GM23248 (cell line): ENCODE results near the gene MAP2K7.

ENCODE experiments used
- EZH2 ChIP-seq: fragments of 200-600 bp; sonication (generic); IDR thresholded peaks from 2 replicates; pipeline ENCODE4 v1.6.1; 2018; ENCODE audit warnings: antibody characterized with exemption, mild to moderate bottlenecking; ENCODE audit not compliant: insufficient read depth, poor library complexity, severe bottlenecking
- EZH2phosphoT487 ChIP-seq: fragments of 200-600 bp; sonication (generic); IDR thresholded peaks from 2 replicates; pipeline ENCODE4 v1.6.1; 2018; ENCODE audit warnings: antibody characterized with exemption, moderate library complexity, mild to moderate bottlenecking, low read depth; ENCODE audit not compliant: insufficient read depth

DNA sequence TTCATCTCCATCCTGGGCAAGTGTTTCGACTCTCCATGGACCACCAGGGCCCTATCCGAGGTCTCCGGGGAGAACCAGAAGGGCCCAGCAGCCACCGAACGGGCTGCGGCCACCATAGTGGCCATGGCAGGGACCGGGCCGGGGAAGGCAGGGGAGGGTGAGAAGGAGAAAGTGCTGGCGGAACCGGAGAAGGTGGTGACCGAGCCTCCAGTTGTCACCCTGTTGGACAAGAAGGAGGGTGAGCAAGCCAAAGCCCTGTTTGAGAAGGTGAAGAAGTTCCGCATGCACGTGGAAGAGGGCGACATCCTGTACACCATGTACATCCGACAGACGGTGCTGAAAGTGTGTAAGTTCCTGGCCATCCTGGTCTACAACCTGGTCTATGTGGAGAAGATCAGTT is 4.7 kb upstream of the MAP2K7 start:
- TF ChIP-seq EZH2, result no peak
- TF ChIP-seq EZH2phosphoT487, result no peak
